GM12865 (cell line): ENCODE measurements around the gene C9orf152.
"Not testable (repeated sequence)": the region's sequence is repeated elsewhere in the genome, so short reads cannot be mapped to it uniquely, and the experiment has no call there.

Source experiments
- DNase-seq: peaks from one replicate; pipeline ENCODE4 v3.0.0; 2010; ENCODE audit warnings: low read depth
- H3K4me3 ChIP-seq: 2 replicates; pipeline ENCODE4 v1.5.1; 2011; ENCODE audit warnings: mild to moderate bottlenecking, low read depth, low read length, control low read depth
- TF ChIP-seq, protein P1 (sequence below): IDR thresholded peaks from 2 replicates; pipeline ENCODE4 v1.5.1; 2011; ENCODE audit warnings: low read length, control low read depth, low read depth, inconsistent platforms; ENCODE audit not compliant: insufficient read depth; ENCODE audit errors: missing control alignments

C9orf152 gene

DNA sequence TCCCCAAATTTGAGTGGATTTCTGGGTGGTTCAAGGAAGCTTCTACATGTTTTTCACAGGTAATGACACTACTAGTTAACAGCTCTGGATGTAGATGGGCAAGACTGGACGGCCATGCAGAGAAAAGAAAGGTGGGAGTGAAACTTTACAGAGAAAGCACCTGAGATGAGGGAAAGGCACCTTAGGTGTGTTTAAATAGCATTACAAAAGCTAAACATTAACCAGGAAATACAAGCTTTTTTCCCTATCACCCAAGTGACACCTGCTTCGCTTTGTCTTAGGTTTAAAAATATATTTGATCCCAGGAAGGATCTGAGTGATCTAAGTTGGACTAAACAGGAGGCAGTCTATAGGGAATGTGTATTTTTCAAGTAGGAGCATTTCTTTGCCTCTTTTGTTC, 8.3 kb downstream of the C9orf152 start:
- no peak overlapping the region for H3K4me3 ChIP-seq
- TF ChIP-seq, protein P1, sequence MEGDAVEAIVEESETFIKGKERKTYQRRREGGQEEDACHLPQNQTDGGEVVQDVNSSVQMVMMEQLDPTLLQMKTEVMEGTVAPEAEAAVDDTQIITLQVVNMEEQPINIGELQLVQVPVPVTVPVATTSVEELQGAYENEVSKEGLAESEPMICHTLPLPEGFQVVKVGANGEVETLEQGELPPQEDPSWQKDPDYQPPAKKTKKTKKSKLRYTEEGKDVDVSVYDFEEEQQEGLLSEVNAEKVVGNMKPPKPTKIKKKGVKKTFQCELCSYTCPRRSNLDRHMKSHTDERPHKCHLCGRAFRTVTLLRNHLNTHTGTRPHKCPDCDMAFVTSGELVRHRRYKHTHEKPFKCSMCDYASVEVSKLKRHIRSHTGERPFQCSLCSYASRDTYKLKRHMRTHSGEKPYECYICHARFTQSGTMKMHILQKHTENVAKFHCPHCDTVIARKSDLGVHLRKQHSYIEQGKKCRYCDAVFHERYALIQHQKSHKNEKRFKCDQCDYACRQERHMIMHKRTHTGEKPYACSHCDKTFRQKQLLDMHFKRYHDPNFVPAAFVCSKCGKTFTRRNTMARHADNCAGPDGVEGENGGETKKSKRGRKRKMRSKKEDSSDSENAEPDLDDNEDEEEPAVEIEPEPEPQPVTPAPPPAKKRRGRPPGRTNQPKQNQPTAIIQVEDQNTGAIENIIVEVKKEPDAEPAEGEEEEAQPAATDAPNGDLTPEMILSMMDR: no peak
- DNase-seq: no peak

DNA sequence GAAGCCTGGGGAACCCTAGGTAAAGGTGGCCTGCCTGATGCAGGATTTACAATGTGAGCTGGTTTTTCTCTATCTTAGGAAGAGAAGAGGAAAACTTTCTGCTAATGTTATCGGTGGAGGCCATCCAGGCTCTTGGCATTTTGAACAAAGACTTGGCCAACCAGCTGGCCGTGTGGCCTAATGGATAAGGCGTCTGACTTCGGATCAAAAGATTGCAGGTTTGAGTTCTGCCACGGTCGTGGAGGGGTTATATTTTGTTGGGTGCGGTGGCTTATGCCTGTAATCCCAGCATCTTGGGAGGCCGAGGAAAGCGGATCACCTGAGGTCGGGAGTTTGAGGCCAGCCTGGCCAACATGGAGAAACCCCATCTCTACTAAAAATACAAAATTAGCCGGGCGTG, 9.6 kb downstream of the C9orf152 start:
- H3K4me3 ChIP-seq: no peak overlapping the region
- DNase-seq: no peak
- TF ChIP-seq, protein P1: no peak

DNA sequence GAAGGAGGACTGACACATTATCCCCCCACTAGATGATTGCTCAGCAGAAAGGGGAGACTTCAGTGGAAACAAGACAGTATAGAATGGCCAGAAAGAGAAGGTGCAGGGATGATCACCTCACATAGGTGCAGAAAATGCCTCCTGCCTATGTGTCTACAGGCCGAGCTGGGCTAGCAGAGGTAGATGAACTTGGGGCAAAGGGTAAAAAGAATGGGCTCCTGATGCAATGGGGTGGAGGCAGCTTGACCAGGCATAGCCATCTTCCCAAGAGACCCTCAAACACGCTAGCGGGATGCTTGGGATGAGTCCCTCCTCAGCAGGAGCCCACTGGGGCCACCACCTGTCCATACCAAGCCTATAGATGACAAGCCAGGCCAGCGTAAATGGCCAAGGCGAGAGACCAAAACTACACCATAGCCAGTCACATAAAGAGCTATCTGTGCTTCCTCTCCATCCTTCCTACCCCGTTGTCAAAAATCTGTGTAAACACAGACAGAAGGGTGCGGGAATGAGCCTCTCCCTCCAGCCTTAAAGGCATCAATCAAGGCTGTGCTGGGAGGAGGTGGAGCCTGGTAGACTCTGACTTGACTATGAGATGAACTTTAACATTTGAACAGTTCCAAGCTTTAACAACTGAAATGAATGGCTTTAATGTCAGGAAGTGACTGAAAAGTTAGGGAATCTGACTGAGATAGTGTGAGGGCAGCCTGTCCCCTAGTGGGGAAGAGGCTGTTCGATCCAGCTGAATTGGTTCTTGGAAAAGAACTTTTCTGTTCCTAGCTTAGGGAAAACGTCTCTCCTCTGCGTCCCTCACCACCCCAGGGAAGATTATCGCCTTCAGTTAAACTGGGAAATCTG, 10.4 kb downstream of the C9orf152 start:
- DNase-seq: no peak

DNA sequence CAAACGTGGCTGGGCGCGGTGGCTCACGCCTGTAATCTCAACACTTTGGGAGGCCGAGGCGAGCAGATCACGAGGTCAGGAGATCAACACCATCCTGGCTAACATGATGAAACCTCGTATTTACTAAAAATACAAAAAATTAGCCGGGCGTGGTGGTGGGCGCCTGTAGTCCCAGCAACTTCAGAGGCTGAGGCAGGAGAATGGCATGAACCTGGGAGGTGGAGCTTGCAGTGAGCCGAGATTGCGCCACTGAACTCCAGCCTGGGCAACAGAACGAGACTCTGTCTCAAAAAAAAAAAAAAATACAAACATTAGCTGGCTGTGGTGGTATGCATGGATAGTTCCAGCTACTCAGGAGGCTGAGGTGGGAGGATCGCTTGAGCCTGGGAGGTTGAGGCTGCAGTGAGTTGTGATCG, 11.9 kb downstream of the C9orf152 start:
- H3K4me3 ChIP-seq, DNase-seq: not testable (repeated sequence)

More for the DNA sequence above, 10.4 kb downstream of the C9orf152 start:
- TF ChIP-seq, protein P1: no peak
- H3K4me3 ChIP-seq: no peak overlapping the region

DNA sequence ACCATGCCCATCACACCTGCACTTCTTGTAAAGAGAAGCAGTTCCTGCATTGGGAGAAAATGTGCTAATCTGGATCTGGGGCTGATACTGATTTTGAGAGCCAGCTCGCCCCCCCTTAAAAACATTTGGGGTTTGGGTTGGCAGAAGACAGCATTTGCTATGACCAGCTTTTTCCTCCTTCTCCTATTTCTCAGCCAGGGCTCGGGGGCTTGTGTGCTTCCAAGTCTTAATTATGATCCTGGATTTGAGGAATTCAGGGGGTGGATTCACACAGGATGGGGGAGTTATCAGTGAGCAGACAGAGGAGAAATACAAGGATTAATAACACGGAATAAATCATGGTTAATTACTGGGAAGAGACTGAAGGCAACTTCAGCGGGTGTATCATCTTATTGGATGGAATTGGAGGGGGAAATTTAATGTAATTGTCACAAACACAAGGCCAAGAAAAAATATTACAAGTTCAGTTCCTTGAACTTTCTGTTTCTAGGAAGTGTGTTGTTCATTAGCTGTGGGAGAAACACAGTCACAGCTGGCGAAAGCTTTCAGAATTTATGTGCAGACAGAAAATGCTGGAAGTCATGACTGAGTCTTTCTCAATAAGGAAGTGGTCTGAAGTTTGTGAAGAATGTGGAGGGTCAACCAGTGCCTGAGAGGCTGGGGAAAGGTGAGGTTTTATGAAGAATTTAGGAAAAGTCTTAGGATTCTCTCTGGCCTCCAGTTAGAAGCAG, 15.3 kb downstream of the C9orf152 start:
- TF ChIP-seq, protein P1: no peak
- no peak overlapping the region for H3K4me3 ChIP-seq
- peak; percentile 28 for DNase-seq

DNA sequence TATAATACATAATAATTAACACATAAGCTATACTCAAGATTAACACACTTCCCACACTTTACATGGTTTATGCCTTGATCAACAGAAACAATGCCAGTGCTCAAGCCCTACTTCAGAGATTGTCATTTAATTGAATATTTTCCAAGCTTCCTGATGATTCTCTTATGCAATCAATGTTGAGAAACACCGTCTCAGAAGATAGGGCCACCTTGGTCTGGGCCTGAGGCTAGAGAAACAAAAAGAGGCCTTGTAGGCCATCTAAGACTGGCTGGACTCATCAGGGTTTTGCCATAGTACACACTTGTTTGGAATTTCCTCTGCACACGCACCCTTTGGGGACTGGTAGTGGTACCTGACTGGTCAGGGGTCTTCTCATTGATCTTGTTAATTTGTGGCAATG, 16.3 kb downstream of the C9orf152 start:
- no peak for DNase-seq
- TF ChIP-seq, protein P1: no peak
- no peak overlapping the region for H3K4me3 ChIP-seq

DNA sequence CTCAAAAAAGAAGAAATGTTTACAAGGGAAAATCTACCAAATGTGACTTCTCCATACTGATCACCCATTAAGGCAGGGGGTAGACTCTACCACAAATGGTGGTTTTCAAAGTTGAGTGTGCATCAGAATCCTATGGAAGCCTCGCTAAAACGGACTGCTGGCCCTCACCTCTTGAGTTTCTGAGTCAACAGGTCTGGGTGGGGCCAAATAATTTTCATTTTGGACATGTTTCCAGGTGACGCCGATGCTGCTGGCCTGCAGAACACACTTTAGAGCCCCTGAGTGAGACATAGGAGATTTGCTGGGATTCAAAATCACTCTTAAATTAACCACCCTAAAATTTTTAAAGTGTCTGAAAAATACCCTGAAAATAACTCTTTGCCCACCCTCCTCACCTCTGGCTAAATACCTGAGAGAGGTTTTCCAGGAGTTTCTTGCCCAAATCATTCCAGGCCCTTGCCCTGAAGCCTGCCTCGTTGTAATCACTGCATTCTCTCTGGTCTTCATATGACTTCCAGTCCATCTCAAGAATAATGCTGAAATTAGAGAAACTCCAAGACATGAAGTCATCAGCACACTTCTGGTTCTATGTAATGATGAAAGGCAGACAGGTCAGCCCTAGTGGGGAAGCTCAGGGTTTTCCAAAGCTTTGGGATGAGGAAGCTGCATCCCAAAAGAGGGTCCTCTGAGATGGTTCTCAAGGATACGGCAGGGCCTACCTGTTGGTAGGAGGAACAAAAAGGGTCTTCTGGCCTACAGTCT, 18.2 kb downstream of the C9orf152 start:
- TF ChIP-seq, protein P1: no peak
- no peak for DNase-seq
- no peak overlapping the region for H3K4me3 ChIP-seq
